Thymus (tissue), 11 donors: ENCODE measurements around the gene SLC45A3. TPM values are rescaled to one million over a fixed set of nuclear protein-coding genes. Genes with fewer than 3 reads are reported as not detected.

Experiments
- DNase-seq, 9 donors: peaks; one replicate each; pipeline ENCODE4 v3.0.0-alpha.2; 2013; ENCODE audit warnings: low spot score in 9 of 9, low read depth in 6 of 9, missing footprints in 1 of 9
- H3K27ac ChIP-seq, 2 donors: one replicate each; pipeline ENCODE4 v1.5.1; 2013; ENCODE audit warnings: control low read depth in 1 of 2, low read depth in 1 of 2, low read length in 1 of 2, mild to moderate bottlenecking in 1 of 2, moderate library complexity in 1 of 2
- H3K27me3 ChIP-seq, 2 donors: one replicate each; pipeline ENCODE4 v1.5.1; 2013; ENCODE audit warnings: low read length in 1 of 2; ENCODE audit not compliant: control insufficient read depth in 2 of 2, insufficient read depth in 1 of 2
- H3K36me3 ChIP-seq, 2 donors: one replicate each; pipeline ENCODE4 v1.5.1; 2013; ENCODE audit warnings: low read length in 1 of 2, mild to moderate bottlenecking in 1 of 2, moderate library complexity in 1 of 2; ENCODE audit not compliant: control insufficient read depth in 2 of 2, insufficient read depth in 2 of 2
- H3K4me1 ChIP-seq, 2 donors: one replicate each; pipeline ENCODE4 v1.5.1; 2013; ENCODE audit warnings: low read length in 2 of 2; ENCODE audit not compliant: control insufficient read depth in 2 of 2, insufficient read depth in 2 of 2
- H3K4me3 ChIP-seq, 2 donors: one replicate each; pipeline ENCODE4 v1.5.1; 2013; ENCODE audit warnings: low read length in 2 of 2, control low read depth in 1 of 2, mild to moderate bottlenecking in 1 of 2
- H3K9me3 ChIP-seq, 2 donors: one replicate each; pipeline ENCODE4 v1.5.1; 2013; ENCODE audit warnings: low read length in 1 of 2, mild to moderate bottlenecking in 1 of 2; ENCODE audit not compliant: control insufficient read depth in 2 of 2, insufficient read depth in 1 of 2
- WGBS: extraction: QIAGEN DNeasy Blood & Tissue Kit; methylation state at CpG from one replicate; pipeline ENCODE4 v1.1.7; 2013; 5-methylcytosine and 5-hydroxymethylcytosine counted together
- polyA plus RNA-seq: library from polyadenylated mRNA; stranded (reverse); fragments of 200-250 nt; gene quantifications from one replicate; pipeline ENCODE4 v1.2.3, GENCODE V29; 2013
- total RNA-seq: library from RNA; stranded (reverse); fragments of 120-200 nt; gene quantifications from one replicate; pipeline ENCODE4 v1.2.4, GENCODE V29; 2013
- donor health status: healthy.

Gene SLC45A3
- total and polyA plus RNA-seq, 2 donors = 0.94 TPM

DNA sequence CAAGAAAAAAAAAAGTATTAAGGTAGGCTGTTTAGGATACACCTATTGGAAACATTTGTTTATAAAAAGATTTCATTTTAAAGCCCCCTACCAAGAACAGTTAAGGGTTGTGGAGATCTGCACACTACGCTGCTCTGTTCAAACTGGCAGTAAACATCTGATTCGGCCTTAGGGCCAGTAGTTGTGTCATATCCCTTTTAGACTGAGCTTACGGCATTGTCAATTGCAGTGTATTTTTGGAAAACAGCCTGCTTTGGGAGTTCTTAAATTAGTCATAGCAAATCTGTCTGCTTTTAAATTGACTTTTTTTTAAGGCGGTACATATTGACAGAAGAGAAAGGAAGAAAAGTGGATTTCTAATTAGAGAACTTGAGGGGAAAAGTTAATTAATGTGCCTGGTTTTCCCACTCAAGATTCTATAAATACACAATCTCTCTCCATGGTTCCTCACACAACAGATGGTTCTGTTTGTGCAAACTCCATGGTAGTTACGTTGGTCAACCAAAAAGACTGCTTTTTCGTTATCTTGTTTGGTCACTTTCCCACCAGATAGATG, 46.8 kb downstream of the SLC45A3 start:
- 95% methylated on average over 6 of the region's 6 CpGs for WGBS
- Histone ChIP-seq H3K4me3 (no peak overlapping the region), H3K4me1 (peaks cover 9 to 11% of the 10 kb centered on the region in 2 donors), H3K27ac (no peak overlapping the region), H3K36me3 (no peaks in the 10 kb centered on the region), H3K27me3 (no peaks in the 10 kb centered on the region), H3K9me3 (no peaks in the 10 kb centered on the region)
- no peak for DNase-seq

DNA sequence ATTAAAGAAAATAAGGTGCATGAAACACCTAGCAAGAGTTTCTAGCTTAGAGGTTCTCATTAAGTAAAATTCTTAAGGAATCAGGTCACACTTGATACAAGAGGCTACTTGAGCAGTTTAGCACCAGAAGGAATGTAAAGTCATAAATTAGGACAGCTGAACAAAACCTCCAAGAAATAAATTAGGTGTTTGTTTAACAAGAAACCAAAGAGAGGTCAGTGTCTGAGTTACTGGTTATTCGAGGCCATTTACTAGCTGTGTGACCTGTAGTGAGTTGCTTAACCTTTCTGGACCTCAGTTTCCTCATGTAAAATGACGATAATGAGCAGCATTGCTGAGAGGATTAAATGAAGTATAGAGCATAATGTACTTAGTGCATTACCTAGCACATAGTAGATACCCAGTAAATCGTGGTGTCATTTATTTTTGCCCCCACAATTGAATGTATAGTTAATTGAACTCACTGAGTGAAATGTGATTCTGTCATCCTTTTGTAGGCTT, 47.6 kb downstream of the SLC45A3 start:
- DNase-seq = no peak
- peaks cover 9 to 11% of the 10 kb centered on the region in 2 donors for H3K4me1 ChIP-seq
- H3K36me3 ChIP-seq = peaks cover 0 to 1% of the 10 kb centered on the region in 2 donors
- peak overlapping the region in 1 of 2 donors; percentile 93 for H3K27ac ChIP-seq
- H3K27me3 ChIP-seq = no peaks in the 10 kb centered on the region
- 87% methylated on average over 3 of the region's 3 CpGs for WGBS
- peak overlapping the region in 1 of 2 donors; percentile 99 for H3K4me3 ChIP-seq
- H3K9me3 ChIP-seq = no peaks in the 10 kb centered on the region

DNA sequence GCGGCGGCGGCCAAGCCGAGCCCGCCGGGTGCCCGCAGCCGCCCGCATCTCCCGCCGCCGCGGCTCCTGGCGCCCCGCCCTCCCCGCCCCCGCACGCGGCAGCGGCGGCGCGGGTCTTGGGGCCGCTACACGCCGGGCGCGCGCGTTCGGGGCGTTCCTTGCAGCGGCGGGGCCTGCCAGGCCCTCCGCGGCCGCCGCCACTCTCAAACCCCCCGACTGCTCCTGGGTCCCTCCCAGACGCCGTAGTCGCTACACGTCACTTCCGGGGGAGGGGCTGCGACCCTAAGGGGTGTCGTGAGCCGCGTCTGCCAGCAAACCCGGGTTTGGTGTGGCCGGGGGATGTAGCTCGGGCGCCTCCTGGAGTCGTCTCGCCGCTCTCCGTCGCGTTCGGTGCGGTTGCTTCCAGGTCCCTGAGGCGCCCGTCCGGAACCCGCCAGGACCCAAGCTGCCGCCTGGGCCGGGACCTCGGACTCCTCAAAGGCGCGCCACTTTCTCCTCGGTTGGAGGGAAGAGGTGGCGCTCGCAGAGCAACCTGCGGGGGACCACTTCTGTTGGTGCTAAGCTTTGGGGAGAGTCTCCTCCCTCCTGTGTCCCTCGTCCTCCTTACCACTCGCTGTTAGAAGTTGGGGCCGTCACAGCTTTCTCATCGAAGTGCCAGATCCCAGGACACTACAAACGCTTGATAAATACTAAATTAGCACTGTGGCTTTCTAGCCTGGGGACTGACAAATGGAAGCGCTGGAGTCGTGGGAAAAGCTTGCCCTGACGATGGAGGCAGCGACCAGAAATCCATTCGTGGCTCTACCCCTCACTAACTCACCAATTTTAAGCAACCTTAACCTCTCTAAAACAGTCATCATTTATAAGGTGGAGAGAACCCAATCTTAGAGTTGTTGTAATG, 48.3 kb downstream of the SLC45A3 start, which contains the start of gene ELK4:
ELK4 (minus strand) TSS at position 244 of the 901 bp plus-strand sequence. CDS start 8,129 bp downstream, outside the sequence.
- Histone ChIP-seq H3K27ac (peak within 1 kb of the TSS; percentile 98 to 100), H3K4me1 (peaks cover 9 to 11% of the 10 kb centered on the region in 2 donors), H3K27me3 (no peaks in the 10 kb centered on the region), H3K4me3 (peak within 1 kb of the TSS; percentile 70 to 99), H3K36me3 (peaks cover 0 to 2% of the 10 kb centered on the region in 2 donors), H3K9me3 (no peaks in the 10 kb centered on the region)
- DNase-seq = peak; percentile 93 to 99 (median 98)
- 1% methylated on average over 83 of the region's 83 CpGs for WGBS

DNA sequence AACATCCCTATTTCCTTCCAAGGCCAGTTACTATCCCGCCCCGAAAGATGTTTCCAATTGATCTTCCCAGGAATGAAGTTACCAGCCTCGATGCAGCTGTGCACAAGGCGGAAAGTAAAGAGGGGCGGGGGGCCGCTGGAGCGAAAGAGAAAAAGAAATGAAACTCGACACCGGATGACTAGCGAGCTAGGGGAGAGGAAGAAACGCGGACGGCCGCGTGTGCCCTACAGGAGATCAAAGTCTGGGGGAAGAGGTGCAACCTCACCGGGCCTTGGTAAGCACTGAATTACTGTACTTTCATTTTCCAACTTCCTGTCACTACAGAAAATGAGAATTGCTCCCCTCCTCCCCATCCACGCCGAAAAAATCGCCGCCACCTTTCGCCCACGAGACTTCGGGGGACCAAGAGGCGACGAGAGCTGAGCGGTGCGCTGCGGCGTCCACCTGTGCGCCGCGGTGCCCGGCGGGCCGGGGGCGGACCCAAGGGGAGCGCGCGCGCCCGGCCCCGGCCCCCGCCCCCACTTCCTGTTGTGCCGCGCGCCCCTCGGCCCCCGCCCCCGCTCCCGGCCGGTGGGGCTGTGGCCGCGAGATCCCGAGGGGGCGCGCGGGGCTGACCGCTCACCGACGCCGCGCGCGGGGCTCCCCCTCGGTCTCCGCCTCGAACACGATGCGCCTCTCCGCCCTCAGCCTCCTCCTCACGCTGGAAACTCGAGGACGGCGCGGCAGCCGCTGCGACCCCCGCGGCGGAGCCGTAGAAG, 49.1 kb downstream of the SLC45A3 start:
- under 1% methylated on average over 81 of the region's 81 CpGs for WGBS
- Histone ChIP-seq H3K27ac (peak overlapping the region; percentile 98 to 100), H3K36me3 (peaks cover 0 to 2% of the 10 kb centered on the region in 2 donors), H3K9me3 (no peaks in the 10 kb centered on the region), H3K27me3 (no peaks in the 10 kb centered on the region), H3K4me3 (peak overlapping the region; percentile 70 to 99), H3K4me1 (peaks cover 10 to 11% of the 10 kb centered on the region in 2 donors)
- peak; percentile 55 to 92 (median 80) for DNase-seq

DNA sequence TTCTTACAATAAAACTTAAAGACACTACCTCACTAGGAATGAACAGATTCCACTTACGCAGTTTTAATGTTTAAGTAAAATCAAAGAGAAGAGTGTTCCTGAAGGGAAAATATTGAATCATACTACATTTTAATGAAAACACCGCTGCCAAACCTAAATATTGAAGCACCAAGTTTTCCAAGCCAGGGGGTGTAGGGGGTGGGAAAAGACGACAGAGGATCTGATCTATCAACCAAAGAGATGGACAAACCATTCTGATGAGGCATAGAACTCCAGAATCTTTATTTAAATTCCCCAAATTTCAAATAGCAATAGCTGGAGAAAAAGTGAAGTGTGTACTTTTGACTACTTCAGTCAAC, 49.7 kb downstream of the SLC45A3 start:
- peak overlapping the region; percentile 70 to 99 for H3K4me3 ChIP-seq
- H3K27ac ChIP-seq = peak overlapping the region; percentile 98 to 100
- DNase-seq = no peak
- no peaks in the 10 kb centered on the region for H3K27me3 ChIP-seq
- peaks cover 0 to 2% of the 10 kb centered on the region in 2 donors for H3K36me3 ChIP-seq
- WGBS = 23% methylated on average over 3 of the region's 3 CpGs
- no peaks in the 10 kb centered on the region for H3K9me3 ChIP-seq
- H3K4me1 ChIP-seq = peaks cover 11 to 13% of the 10 kb centered on the region in 2 donors

DNA sequence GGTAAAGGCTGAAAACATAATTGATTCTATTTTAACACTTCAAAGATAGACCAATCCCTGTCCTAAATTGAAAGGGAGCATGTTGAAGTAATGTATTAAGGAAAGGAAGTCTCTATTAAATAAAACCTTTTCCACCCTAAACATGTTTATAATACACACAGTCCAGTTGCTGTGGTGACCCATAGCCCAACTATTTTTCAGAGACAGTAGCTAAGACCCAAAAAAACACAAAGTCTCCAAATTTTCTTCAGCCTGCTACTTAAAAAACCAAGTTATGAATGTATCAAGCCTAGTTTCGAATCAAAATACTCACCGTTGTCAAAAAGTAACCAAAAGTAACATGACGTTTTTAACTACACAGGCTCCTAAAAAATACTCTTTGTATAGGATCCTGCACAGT, 50.1 kb downstream of the SLC45A3 start:
- H3K36me3 ChIP-seq = peaks cover 0 to 2% of the 10 kb centered on the region in 2 donors
- peak overlapping the region in 1 of 2 donors; percentile 98 for H3K27ac ChIP-seq
- 22% methylated on average over 3 of the region's 3 CpGs for WGBS
- peaks cover 11 to 13% of the 10 kb centered on the region in 2 donors for H3K4me1 ChIP-seq
- H3K9me3 ChIP-seq = no peaks in the 10 kb centered on the region
- peak overlapping the region; percentile 70 to 99 for H3K4me3 ChIP-seq
- DNase-seq = peak in 1 of 9 donors; percentile 20
- no peaks in the 10 kb centered on the region for H3K27me3 ChIP-seq

DNA sequence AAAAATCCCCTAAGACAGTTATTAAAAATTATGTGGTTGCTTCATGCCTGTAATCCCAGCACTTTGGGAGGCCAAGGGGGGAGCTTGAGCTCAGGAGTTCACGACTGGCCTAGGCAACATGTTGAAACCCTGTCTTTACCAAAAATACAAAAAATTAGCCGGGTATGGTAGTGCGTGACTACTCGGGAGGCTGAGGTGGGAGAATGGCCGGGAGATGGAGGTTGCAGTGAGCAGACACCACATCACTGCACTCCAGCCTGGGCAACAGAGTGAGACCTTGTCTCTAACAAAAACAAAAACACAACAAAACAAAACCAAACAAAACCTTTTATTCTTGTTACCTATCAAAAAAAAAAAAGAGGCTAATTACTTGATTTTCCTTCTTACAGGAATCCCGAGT, 50.6 kb downstream of the SLC45A3 start:
- Histone ChIP-seq H3K4me3 (peak overlapping the region in 1 of 2 donors; percentile 70), H3K27me3 (no peaks in the 10 kb centered on the region), H3K27ac (peak overlapping the region in 1 of 2 donors; percentile 98), H3K4me1 (peaks cover 11 to 13% of the 10 kb centered on the region in 2 donors), H3K9me3 (no peaks in the 10 kb centered on the region), H3K36me3 (peaks cover 0 to 2% of the 10 kb centered on the region in 2 donors)
- no peak for DNase-seq
- 88% methylated on average over 6 of the region's 6 CpGs for WGBS

DNA sequence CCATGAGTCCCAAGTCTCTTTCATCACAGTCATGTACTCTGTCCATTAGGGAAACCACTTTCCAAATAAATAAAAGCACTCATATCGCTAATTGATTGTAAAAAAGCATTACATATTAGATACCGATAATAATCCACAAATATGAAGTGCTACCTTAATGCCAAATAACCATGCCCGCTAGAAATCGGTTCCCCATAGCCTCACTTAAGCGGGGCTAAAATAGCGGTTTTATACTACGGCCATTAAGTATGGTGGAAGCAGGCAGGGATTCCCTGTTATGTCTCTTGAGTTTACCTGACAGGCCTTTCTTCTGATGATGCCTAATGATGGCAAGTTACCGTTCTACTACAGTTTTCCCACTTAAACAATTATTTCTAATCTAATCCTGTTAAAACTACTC, 52.4 kb downstream of the SLC45A3 start:
- Histone ChIP-seq H3K27me3 (no peaks in the 10 kb centered on the region), H3K4me3 (no peak overlapping the region), H3K36me3 (peaks cover 8 to 11% of the 10 kb centered on the region in 2 donors), H3K9me3 (no peaks in the 10 kb centered on the region), H3K4me1 (peaks cover 11 to 13% of the 10 kb centered on the region in 2 donors), H3K27ac (no peak overlapping the region)
- no peak for DNase-seq
- WGBS = 93% methylated on average over 8 of the region's 8 CpGs
